ENCODE data around the gene OR2C3.

DNA sequence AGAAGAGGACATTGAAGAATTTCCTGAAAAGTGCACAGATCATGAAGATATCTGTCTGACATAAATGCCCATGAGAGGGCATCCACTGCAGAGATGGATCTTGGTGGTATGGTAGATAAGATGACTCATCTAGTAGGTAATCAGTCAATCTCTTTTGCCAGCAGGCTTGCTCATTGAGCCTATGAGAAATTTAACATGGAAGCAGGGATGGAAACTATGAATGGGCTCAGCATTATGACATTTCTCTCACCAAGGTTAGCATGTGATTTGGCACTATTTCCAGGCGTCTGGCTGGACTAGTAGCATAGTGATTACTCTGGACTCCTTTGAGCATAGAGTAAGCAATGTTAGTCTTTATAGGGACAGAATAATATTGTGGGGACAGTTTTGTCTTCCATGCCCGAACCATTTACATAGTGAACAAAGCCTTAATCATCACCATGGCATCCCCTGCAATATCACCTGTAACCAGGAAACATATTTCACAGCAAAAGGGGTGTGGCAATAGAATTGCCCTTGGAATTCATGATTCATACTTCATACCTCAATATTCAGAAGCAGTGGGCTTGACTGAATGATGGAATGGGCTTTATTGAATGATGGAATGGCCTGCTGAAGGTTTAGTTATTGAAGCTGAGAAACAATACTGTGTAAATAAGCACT is 7.3 kb downstream of the OR2C3 start:
- TF ChIP-seq, protein P1, sequence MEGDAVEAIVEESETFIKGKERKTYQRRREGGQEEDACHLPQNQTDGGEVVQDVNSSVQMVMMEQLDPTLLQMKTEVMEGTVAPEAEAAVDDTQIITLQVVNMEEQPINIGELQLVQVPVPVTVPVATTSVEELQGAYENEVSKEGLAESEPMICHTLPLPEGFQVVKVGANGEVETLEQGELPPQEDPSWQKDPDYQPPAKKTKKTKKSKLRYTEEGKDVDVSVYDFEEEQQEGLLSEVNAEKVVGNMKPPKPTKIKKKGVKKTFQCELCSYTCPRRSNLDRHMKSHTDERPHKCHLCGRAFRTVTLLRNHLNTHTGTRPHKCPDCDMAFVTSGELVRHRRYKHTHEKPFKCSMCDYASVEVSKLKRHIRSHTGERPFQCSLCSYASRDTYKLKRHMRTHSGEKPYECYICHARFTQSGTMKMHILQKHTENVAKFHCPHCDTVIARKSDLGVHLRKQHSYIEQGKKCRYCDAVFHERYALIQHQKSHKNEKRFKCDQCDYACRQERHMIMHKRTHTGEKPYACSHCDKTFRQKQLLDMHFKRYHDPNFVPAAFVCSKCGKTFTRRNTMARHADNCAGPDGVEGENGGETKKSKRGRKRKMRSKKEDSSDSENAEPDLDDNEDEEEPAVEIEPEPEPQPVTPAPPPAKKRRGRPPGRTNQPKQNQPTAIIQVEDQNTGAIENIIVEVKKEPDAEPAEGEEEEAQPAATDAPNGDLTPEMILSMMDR (conservative IDR thresholded peaks at IDR 0.05; ENCODE audit: low read length), result no peak
- TF ChIP-seq EZH2phosphoT487 (IDR thresholded peaks at IDR 0.05; ENCODE audit: borderline replicate concordance), result no peak

All from Loucy (cell line).